ENCODE data around the gene CACNA2D4.

Gene CACNA2D4

DNA sequence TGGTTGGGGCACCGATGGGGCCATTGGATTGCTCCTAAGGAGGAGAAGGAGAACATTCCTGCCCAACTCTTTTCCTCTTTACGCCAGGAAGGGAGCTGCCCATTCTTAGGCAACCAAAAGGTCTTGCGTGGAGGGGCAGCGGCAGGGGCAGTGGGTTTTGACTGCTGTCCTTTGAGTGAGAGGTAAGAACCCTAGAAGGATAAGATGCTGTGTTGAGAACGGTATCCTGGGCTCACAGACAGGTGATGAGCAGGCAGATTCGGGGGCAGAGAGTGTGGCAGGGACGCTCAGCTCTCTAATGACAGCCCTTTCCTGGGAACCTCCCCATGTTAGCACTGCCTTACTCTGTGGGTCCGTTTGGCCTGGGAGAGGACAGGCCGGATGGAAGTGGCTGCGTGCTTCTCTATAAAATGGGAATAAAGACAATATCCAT lies 84.8 kb downstream of the CACNA2D4 start:
- Histone ChIP-seq H3K27ac (ENCODE audit: low read length) (no peak overlapping the region), H3K27me3 (replicated peaks; ENCODE audit: insufficient read depth, low read length) (peaks cover 98% of the 10 kb centered on the region), H3F3A (ENCODE audit: insufficient read depth, low read length) (no peaks in the 10 kb centered on the region), H3K9me2 (replicated peaks; ENCODE audit: insufficient read depth, low read length) (no peaks in the 10 kb centered on the region), H3K4me1 (ENCODE audit: low read length) (no peaks in the 10 kb centered on the region), H3K4me2 (ENCODE audit: low read depth, low read length) (no peak overlapping the region), H3K36me3 (replicated peaks; ENCODE audit: insufficient read depth, low read length) (no peaks in the 10 kb centered on the region), H3K4me3 (ENCODE audit: low read length) (no peak overlapping the region), H4K20me1 (ENCODE audit: insufficient read depth, low read length) (no peaks in the 10 kb centered on the region), H2AFZ (ENCODE audit: low read length) (no peak overlapping the region), H3K9me3 (replicated peaks; ENCODE audit: insufficient read depth, low read length) (no peaks in the 10 kb centered on the region), H3K9ac (ENCODE audit: low read length) (no peak overlapping the region), H3K79me2 (ENCODE audit: low read length) (no peaks in the 10 kb centered on the region)
- no peak for DNase-seq
- no peak for TF ChIP-seq EZH2phosphoT487 (IDR thresholded peaks at IDR 0.05; ENCODE audit: low read length)
- TF ChIP-seq CTCF (IDR thresholded peaks at IDR 0.05; ENCODE audit: low read length): no peak
- TF ChIP-seq EZH2 (optimal IDR thresholded peaks at IDR 0.05; ENCODE audit: low read depth, low read length): no peak

GRCh38 chr12:1832801-1833595 lies 85.5 kb downstream of the CACNA2D4 start:
- DNase-seq: no peak
- Histone ChIP-seq H3K9me3 (replicated peaks; ENCODE audit: insufficient read depth, low read length) (no peaks in the 10 kb centered on the region), H3F3A (ENCODE audit: insufficient read depth, low read length) (no peaks in the 10 kb centered on the region), H4K20me1 (ENCODE audit: insufficient read depth, low read length) (no peaks in the 10 kb centered on the region), H2AFZ (ENCODE audit: low read length) (no peak overlapping the region), H3K4me3 (ENCODE audit: low read length) (no peak overlapping the region), H3K4me1 (ENCODE audit: low read length) (no peaks in the 10 kb centered on the region), H3K9me2 (replicated peaks; ENCODE audit: insufficient read depth, low read length) (no peaks in the 10 kb centered on the region), H3K36me3 (replicated peaks; ENCODE audit: insufficient read depth, low read length) (no peaks in the 10 kb centered on the region), H3K9ac (ENCODE audit: low read length) (no peak overlapping the region), H3K27me3 (replicated peaks; ENCODE audit: insufficient read depth, low read length) (peaks cover 97% of the 10 kb centered on the region), H3K4me2 (ENCODE audit: low read depth, low read length) (no peak overlapping the region), H3K27ac (ENCODE audit: low read length) (no peak overlapping the region), H3K79me2 (ENCODE audit: low read length) (no peaks in the 10 kb centered on the region)
- TF ChIP-seq EZH2phosphoT487 (IDR thresholded peaks at IDR 0.05; ENCODE audit: low read length): no peak
- no peak for TF ChIP-seq EZH2 (optimal IDR thresholded peaks at IDR 0.05; ENCODE audit: low read depth, low read length)
- no peak for TF ChIP-seq CTCF (IDR thresholded peaks at IDR 0.05; ENCODE audit: low read length)

DNA sequence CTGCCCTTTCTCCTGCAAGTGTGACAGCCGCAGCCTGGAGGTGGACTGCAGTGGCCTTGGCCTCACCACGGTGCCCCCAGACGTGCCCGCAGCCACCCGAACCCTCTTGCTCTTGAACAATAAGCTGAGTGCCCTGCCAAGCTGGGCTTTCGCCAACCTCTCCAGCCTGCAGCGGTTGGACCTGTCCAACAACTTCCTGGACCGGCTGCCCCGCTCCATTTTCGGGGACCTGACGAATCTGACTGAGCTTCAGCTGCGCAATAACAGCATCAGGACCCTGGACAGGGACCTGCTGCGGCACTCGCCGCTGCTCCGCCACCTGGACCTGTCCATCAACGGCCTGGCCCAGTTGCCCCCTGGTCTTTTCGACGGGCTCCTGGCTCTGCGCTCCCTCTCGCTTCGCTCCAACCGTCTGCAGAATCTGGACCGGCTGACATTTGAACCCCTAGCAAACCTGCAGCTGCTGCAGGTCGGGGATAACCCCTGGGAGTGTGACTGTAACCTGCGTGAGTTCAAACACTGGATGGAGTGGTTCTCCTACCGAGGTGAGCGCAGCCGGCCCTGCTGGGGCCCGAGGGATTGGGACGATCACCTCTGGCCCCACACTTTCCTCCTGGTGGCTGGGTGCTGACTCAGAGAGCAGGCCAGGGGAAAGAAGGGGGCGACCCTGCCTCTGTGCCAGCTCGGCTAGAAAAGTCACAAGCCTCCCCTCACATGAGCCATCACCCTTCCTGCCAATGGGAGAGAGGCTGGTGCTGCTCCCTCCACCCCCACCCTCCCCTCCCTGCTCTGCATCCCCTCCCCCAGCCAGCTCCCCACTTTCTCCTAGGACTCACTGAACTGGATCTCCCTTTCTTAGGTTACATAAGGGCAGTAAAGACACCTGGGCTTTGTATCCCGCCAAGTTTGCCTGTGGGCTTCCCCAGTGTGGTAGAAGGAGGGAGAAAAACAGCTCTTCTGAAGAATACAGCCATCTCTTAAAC lies 87.2 kb downstream of the CACNA2D4 start:
- Histone ChIP-seq H3K27ac (ENCODE audit: low read length) (no peak overlapping the region), H3K4me3 (ENCODE audit: low read length) (no peak overlapping the region), H3K9me2 (replicated peaks; ENCODE audit: insufficient read depth, low read length) (no peaks in the 10 kb centered on the region), H2AFZ (ENCODE audit: low read length) (no peak overlapping the region), H3K9ac (ENCODE audit: low read length) (no peak overlapping the region), H4K20me1 (ENCODE audit: insufficient read depth, low read length) (no peaks in the 10 kb centered on the region), H3K9me3 (replicated peaks; ENCODE audit: insufficient read depth, low read length) (no peaks in the 10 kb centered on the region), H3K4me1 (ENCODE audit: low read length) (no peaks in the 10 kb centered on the region), H3K27me3 (replicated peaks; ENCODE audit: insufficient read depth, low read length) (peaks cover 94% of the 10 kb centered on the region), H3K4me2 (ENCODE audit: low read depth, low read length) (no peak overlapping the region), H3K79me2 (ENCODE audit: low read length) (no peaks in the 10 kb centered on the region), H3K36me3 (replicated peaks; ENCODE audit: insufficient read depth, low read length) (no peaks in the 10 kb centered on the region), H3F3A (ENCODE audit: insufficient read depth, low read length) (no peaks in the 10 kb centered on the region)
- TF ChIP-seq CTCF (IDR thresholded peaks at IDR 0.05; ENCODE audit: low read length): no peak
- no peak for TF ChIP-seq EZH2phosphoT487 (IDR thresholded peaks at IDR 0.05; ENCODE audit: low read length)
- DNase-seq: peak; percentile 25
